Stimulated activated CD8-positive, alpha-beta memory T cell treated with anti-CD3 and anti-CD28 coated beads, Interleukin-12 subunit alpha, Interleukin-12 subunit beta, amount 100 ng/mL, for 4 hours (primary cell): ENCODE measurements around the gene ZNF239.
"Not testable (repeated sequence)": the region's sequence is repeated elsewhere in the genome, so short reads cannot be mapped to it uniquely, and the experiment has no call there.

Experiments used
- DNase-seq: peaks from one replicate; pipeline ENCODE4 v3.0.0-alpha.2; 2020; ENCODE audit warnings: low read depth

Gene ZNF239

DNA sequence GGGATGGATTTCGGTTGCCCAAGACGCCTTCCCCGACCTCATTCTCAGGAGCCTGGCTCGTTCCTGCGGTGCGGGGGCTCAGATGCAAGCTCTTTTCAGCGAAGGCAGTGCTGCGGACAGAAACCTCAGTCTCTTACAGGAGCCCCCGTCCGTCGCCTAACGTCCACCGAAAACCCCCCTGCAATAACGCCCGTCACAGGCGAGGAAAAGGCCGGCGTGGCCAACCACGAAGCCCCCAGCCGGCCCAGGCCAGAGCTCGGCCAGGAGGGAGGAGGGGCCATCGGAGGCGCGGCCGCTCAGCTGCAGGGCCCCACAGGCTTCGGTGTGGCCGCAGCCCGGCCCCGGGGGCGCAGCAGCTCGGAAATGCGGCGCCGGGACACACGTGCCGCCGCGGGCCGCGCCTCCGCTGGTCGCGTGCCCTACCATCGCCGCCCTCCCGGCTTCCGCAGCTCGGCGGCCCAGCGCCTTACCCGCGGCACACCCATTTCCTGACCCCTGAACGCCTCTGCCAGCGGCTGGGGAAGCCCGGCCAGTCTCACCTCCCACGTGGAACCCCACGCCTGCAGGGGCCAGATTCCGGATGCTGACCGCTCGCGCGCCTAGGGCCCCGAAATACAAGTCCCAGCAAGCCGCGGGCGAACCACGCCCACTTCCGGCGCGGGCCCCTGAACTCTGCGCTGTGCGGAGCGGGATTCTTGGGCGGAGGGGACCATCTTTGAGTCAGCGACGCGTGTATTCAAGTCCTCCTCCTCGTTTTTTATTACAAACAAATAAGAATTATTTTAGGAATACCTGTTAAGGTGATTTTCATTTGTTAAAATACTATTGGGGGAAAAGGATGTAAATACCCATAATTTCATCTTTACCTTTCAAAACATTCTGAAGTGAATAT, at the start of gene ZNF239:
Gene ZNF239, minus strand, starts transcription at position 616 of the 892 bp plus-strand sequence. CDS start 16,537 bp downstream, outside the sequence.
- DNase-seq, result peak; percentile 81

DNA sequence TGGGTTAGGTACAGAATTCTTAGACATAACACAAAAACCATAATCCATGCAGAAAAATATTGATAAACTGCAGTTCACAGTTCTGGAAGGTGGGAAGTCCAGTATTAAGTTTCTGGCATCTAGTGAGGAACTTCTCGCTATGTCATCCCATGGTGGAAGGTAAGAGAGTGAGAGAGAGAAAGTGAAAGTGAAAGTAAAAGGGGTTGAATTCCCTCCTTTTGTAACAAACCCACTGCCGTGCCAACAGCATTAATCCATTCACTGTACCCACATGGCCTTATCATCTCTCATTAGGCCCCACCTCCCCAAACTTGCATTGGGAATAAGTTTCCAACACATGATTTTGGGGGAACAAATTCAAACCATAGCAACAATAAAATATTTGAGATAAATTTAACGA, 48.9 kb upstream of the ZNF239 start:
- DNase-seq, result no peak

DNA sequence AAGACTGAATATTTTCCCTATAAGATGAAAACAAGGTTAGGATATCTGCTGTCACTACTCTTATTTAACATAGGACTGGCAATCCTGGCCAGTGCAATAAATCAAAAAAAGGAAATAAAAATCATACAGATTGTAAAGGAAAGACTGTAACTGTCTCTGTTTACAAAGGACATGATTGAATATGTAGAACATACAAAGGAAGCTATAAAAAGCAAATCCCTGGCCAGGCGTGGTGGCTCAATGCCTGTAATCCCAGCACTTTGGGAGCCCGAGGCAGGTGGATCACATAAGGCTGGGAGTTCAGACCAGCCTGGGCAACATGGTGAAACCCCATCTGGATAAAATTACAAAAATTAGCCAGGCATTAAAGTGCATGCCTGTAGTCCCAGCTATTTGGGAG, 47.6 kb upstream of the ZNF239 start:
- DNase-seq, result no peak

DNA sequence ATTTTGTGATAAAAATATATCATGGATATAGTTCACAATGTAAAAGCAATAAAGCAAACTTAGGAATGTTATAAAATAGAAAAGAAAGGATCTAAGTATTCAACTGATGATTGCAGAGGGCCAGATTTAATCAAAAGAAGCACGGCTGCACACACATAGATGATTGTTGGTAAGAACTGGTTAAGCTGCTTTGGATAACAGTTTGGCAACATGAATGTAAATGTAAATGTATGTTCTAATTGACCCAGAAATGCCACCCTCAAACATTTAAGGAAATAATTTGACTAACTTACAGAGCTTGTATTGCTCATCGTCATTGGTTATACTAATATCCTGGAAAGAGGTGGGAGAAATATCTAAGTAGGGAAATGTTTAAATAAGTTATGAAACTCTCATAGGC, 45.0 kb upstream of the ZNF239 start:
- no peak for DNase-seq

DNA sequence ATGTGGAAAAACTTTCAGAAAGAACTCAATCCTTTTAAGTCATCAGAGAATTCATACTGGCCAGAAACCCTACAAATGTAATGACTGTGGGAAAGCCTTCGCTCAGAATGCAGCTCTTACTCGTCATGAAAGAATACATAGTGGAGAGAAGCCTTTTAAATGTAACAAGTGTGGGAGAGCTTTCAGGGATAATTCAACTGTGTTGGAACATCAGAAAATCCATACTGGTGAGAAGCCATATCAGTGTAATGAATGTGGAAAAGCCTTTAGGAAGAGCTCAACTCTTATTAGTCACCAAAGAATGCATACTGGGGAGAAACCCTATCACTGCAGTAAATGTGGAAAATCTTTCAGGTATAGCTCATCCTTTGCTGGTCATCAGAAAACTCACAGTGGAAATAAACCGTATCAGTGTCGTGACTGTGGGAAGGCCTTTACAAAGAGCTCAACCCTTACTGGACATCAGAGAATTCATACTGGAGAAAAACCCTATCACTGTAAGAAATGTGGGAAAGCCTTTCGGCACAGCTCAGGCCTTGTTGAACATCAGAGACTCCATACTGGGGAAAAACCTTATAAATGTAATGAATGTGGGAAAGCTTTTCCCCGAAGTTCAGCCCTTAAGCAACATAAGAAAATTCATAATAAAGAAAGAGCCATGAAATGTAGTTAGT, 42.4 kb upstream of the ZNF239 start:
- no peak for DNase-seq

DNA sequence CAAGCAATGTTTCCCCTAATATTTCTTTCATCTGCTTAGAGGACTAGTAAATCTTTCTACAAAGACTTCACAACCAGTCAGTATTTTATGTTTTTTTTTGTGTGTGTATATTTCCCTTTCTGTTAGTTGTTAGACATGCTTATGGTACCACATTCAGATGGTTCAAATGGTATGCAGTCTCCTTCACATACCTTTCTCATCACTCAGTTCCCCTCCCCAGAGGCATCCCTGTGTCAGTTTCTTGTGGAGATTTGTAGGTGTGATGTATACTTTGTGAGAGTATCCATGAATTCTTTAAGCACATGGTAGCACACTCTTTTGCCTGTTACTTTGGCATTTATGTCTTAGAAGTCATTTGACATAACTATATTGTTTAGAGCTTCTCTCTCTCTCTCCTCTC, 36.2 kb upstream of the ZNF239 start:
- DNase-seq, result no peak

DNA sequence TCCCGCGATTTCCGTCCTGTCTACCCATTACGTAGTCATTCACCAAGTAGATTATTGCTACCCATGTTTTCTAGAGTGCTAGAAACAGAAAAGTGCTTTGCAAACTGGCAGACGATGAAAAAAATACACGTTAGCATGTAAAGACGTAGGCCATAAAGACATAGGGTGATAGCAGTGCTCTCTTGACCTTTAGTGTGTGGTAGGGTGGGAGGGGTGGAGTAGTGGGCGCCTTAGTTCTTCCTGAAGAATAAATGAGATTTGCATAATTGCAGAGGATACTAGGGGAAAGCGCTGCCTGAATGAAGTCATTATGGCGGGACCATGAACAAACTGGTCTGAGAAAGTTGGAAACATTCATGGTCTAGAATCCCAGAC, 32.8 kb upstream of the ZNF239 start:
- DNase-seq, result no peak

DNA sequence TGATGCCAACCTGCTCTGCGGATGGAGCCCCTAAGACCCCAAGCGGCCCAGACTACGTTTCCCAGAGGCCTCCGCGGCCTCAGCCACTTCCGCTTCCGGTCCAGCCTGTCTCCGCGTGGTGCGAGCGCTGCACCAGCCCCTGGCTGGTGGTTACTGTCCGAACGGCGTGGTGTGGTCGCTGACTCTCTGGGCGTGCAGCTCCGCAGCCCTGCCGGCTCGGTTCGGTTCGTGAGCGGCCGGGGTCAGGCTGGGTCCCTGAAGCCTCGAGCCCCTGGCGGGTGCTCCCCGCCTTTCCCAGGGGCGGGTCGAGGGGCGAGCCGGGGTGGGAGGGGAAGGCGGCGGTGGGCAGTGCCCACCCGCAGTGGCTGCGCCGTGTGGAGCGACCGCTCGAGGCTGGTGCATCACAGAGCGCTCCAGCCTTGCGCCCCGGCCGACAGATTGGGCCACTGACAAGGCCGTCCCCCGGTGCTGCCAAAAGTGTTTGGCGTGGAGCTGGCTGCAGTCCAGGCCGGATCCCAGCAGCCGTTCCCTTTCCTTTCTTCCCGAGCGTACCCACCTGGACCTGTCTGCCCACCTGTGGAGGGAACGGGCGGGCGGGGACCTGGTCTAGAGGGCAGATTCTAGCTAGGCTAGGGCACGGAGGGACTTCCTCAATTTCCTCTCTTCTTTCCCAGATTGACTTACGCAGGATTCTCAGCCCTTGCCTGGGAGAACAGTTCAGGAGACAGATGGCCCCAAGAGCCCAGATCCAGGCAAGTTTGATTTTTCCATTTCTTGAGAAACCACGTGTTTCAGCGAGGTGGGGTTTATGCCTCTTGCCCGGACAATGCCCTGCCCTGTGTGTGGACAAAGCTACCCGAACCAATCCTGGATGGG, 32.1 kb upstream of the ZNF239 start, which contains the start of gene ZNF485:
Gene ZNF485, plus strand, starts transcription at position 116 of the 876 bp plus-strand sequence. Its CDS starts 613 bp downstream, at position 729.
- peak; percentile 56 for DNase-seq

DNA sequence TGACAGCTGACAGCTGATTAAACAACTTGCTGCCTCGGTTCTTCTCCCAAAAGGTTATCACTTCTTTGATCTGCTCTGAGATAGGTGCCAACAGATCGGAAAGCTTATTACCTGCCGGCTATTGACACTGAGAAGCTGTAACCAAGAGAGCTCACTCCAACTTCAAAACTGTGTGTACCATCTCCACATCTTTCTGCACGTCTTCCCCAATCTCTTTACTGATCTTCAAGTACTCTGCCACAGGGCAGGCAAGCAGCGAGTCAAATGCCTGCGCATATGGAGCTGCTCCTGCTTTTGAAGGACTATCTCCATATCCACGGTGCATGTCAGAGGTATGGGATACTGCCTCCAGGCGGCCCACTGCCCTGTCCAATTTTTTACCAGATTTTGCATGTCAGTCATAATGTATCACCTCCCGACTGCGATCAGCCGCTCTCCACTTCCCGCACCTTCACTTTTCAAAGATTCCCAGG, 31.5 kb upstream of the ZNF239 start:
- no peak for DNase-seq

DNA sequence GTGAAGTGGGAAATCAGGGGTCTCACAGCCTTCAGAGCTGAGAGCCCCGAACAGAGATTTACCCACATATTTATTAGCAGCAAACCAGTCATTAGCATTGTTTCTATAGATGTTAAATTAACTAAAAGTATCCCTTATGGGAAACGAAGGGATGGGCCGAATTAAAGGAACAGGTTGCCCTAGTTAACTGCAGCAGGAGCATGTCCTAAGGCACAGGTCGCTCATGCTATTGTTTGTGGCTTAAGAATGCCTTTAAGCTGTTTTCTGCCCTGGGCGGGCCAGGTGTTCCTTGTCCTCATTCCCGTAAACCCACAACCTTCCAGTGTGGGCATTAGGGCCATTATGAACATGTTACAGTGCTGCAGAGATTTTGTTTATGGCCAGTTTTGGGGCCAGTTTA, 27.2 kb upstream of the ZNF239 start:
- DNase-seq, result not testable (repeated sequence)

DNA sequence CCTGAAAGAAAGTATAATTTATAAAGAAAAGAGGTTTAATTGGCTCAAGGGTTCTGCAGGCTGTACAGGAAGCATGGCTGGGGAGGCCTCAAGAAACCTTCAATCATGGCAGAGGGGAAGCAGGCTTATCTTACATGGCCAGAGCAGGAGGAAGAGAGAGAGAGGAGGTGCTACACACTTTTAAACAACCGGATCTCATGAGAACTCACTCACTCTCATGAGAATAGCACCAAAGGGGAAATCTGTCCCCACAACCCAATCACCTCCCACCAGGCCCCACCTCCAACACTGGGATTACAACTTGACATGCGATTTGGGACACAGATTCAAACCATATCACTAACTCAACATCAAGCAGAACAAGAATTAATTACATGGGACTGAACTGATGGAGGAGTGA, 24.9 kb upstream of the ZNF239 start:
- DNase-seq, result no peak

DNA sequence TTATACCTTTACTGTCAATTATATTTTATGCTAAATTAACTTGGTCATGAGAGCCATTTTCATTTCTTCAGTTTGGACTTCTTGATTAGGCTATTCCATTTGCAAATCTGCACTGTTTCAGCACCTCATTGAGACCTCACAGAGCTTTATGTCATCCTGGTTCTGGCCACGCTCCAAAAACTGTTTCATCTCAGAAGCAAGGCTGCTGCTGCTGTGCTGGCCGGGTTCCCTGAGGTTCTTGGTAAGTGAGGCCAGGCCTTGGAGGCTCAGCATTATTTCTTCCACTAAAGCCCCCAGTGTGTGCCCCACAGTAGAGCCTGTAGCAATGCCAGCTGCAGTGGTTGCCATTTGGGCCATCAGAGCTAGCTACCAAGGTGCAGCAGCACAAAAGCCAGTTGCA, 24.0 kb upstream of the ZNF239 start:
- no peak for DNase-seq

DNA sequence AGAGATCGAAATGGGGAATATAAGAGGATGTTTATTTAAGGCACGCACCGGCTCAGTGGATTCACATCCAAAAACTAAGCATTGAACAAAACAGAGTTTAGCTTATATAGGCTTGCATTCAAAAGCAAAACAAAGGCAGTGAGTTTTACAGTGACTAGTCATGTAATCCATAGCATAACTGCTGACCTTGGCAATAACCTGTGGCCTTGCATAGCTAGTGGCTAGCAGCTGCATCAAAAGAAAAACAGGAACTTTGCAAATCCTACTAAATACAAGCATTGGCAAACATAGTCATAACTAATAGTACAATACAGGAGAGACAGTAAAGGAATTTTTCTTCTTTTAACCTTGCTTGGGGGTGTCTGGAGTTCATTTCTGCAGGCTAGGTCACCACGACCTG, 22.1 kb upstream of the ZNF239 start:
- DNase-seq, result no peak

DNA sequence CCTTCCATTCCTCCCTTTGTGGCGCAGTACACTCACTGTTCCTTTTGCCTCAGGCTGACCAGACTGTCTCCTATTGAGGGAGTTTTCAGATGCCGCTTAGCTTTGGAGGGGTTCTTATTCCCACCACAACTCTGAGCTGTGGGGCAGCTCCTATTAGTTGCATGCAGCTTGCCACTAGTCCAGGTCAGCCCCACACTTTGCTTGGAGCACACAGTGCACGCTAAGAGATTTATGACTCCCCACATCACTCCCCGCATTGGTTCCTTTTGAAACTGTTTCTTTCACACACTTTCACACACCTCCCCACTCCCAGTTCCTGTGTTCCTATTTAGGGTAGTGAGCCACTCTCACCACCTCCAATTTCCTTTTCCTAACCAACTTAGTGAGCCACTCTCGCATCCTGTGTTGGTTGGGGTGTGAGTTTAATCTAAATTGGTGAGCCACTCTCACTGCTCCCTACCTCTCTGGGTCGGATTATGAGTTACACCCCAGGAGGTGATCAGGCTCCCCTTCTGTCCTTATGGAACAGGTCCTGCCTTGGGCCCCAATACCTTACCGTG, 21.4 kb upstream of the ZNF239 start:
- no peak for DNase-seq

DNA sequence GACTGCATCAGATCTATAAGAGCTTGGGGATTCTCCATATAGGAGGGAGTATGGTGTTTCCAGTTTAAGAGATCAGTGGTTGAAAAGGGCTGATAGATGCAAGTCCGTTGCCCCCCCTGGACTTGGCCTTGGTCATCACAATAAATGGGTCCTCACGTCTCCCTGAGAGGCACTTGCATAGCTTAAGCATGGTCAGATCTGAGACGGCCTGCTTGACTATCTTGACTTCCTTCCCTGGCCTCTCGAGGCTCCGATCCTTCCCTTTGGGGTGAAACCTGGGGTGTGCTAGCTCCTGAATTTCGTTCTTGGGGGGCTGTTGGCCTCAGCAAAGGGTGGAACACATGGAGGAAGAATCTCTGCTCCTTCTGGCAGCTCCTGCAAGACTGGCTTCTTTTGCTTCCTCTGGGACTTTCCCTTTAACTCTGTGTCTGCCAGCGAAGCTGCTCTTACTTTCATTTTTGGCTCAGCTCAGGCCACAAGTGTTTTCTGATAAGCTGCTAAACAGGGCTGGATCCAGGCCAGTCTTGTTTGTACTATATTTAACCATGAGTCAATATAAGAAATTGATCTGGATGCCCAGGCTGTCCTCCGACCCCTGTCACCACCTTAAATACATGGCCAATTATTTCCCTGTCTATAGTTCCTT, 20.7 kb upstream of the ZNF239 start:
- no peak for DNase-seq

DNA sequence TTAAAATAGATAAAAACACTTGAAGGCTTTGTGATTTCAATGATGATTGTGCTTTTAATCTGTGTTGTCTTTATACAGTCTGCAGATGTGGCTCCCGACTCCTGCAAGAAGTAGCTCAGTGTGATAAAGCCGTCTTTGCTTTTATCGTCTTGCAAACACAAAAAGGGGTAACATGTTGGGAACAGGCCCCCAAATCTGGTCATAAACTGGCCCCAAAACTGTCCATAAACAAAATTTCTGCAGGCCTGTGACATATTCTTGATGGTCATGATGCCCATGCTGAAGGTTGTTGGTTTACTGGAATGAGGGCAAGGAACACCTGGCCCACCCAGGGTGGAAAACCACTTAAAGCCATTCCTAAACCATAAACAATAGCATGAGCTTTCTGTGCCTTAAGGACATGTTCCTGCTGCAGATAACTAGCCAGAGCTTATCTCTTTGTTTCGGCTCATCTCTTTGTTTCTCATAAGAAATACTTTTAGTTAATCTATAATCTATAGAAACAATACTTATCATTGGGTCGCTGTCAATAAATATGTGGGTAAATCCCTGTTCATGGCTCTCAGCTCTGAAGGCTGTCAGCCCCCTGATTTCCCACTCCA, 17.0 kb upstream of the ZNF239 start:
- DNase-seq, result no peak

DNA sequence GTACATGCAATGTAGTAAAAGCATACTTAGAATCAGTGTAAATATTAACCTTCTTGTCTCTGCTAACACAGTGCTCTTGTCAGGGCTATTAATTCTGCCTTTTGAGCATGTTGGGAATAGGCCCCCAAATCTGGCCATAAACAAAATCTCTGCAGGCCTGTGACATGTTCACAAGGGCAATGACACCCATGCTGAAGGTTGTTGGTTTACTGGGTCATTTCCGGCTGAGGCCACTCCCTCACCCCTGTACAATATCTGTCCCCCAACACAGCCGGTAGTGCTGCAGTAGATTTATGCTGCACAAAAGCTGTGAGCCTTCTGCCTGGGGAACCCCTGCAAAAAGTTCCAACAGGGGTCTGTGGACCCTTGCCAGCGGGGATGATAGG, 12.3 kb upstream of the ZNF239 start:
- DNase-seq, result not testable (repeated sequence)

DNA sequence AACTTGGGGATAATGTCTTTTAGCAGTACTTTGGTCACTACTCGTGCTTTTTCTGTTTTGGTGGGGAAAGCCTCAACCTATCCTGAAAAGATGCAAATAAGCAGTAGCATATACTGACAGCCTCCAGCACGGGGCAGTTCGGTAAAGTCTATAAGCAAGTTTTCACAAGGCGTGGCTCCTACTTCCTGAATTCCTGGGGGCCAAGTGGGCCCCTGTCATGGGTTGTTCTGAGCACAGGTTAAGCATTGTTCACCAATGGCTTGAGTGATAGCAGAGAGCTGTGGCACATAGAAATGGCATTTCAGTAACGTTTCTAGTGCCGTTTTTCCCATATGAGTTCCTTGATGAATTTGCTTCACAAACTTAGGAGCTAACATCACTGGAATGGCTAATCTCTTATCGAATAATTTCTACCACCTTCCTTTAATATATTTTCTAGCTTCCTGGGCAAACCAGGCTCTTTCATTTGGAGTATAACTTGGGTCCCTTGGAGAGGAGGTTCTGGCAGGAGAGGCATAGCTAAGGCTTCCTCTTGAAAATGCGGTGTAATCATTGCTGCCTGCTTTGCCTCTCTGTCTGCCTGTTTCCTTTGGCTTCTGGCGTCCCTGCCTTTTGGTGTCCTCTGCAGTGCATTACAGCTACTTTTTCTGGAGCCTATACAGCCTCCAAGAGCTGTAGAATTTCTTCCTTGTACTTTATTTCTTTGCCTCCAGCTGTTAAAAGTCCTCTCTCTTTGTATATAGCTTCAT, 11.7 kb upstream of the ZNF239 start:
- no peak for DNase-seq

DNA sequence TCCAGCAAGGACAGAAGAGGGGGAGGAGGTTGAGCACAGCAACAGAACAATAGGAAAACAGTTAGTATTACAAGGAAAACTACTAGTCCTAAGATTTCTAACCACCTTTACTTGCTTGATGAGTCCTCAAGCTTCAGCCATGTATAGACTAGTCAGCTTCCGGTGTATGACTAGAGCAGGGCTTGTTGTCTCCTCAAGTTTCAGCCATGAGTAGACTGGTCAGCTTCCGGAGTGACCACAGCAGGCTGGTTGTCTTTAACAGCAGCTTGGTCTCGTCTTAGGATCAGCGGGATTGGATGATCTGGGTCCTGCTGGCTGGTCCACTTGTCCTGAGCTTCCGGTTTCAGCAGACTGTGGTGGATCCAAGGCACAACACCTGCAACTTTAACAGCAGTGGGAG, 10.6 kb upstream of the ZNF239 start:
- DNase-seq, result no peak

DNA sequence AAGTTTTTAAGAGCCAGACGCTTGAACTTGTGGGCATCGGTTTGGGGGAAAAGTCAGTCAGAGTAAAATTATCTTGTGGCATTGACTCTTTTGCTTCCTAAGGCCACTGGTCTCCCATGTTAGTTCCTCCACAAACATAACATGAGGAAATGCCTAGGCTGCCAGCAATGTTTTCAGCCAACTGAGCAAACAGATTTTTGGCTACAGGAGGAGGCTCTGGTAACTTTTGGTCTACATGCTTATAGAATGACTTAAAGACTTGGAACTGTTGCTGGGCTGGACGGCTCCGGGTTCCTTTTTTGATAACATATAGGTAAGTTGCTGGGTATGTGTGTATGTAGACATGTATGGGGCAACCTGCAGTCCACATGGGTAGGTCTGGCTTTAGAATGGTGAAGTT, 9.6 kb upstream of the ZNF239 start:
- DNase-seq, result no peak
